HepG2 (cell line): Measurements from ENCODE around the gene SLC22A7. TPM values are rescaled to one million over a fixed set of nuclear protein-coding genes. Genes with fewer than 3 reads are reported as not detected.

Experiments used
- DNMT1 ChIP-seq: sonication (generic); formaldehyde crosslinking; IDR thresholded peaks from 2 replicates; pipeline ENCODE4 v1.5.1; 2020; ENCODE audit warnings: mild to moderate bottlenecking, missing genetic modification reagents
- HMG20A ChIP-seq: IDR thresholded peaks from 2 replicates; pipeline ENCODE4 v1.6.1; 2016; ENCODE audit warnings: borderline replicate concordance
- KLF9 ChIP-seq: IDR thresholded peaks from 2 replicates; pipeline ENCODE4 v1.6.1; 2016; ENCODE audit warnings: low read depth
- MAZ ChIP-seq, 2 experiments: sonication (generic) in 1 of 2; formaldehyde crosslinking in 1 of 2; IDR thresholded peaks; 2 replicates each; pipeline versions ENCODE4 v1.5.0 to v1.6.1; 2012 to 2020; ENCODE audit warnings: low read depth in 2 of 2, mild to moderate bottlenecking in 2 of 2, borderline replicate concordance in 1 of 2, improper control_type of control experiment in 1 of 2, low read length in 1 of 2, missing genetic modification reagents in 1 of 2, moderate library complexity in 1 of 2
- MXI1 ChIP-seq: IDR thresholded peaks from 3 replicates; pipeline ENCODE4 v1.6.1; 2012; ENCODE audit warnings: low read depth, low read length, inconsistent platforms, borderline replicate concordance
- NR2C2 ChIP-seq: sonication (generic); formaldehyde crosslinking; IDR thresholded peaks from 2 replicates; pipeline ENCODE4 v1.4.0; 2020; ENCODE audit warnings: missing genetic modification reagents, mild to moderate bottlenecking, moderate library complexity, borderline replicate concordance
- RXRA ChIP-seq: sonication (generic); formaldehyde crosslinking; IDR thresholded peaks from 2 replicates; pipeline ENCODE4 v1.5.1; 2020; ENCODE audit warnings: missing genetic modification reagents
- RXRB ChIP-seq: IDR thresholded peaks from 2 replicates; pipeline ENCODE4 v1.6.1; 2016; ENCODE audit warnings: borderline replicate concordance, missing genetic modification reagents, missing compliant biosample characterization
- THYN1 ChIP-seq: sonication (generic); formaldehyde crosslinking; IDR thresholded peaks from 2 replicates; pipeline ENCODE4 v1.8.1; 2023; ENCODE audit warnings: low read depth, mild to moderate bottlenecking, moderate library complexity, missing genetic modification reagents, borderline replicate concordance
- XBP1 ChIP-seq: sonication (generic); formaldehyde crosslinking; IDR thresholded peaks from 2 replicates; pipeline ENCODE4 v1.5.0; 2020; ENCODE audit warnings: missing genetic modification reagents
- ZMYM2 ChIP-seq: sonication (generic); formaldehyde crosslinking; IDR thresholded peaks from 2 replicates; pipeline ENCODE4 v1.8.0; 2022; ENCODE audit warnings: mild to moderate bottlenecking, missing genetic modification reagents
- ZNF550 ChIP-seq: sonication (generic); formaldehyde crosslinking; IDR thresholded peaks from 2 replicates; pipeline ENCODE4 v1.4.0; 2020; ENCODE audit warnings: mild to moderate bottlenecking, missing genetic modification reagents, borderline replicate concordance
- ZNF607 ChIP-seq: sonication (generic); formaldehyde crosslinking; IDR thresholded peaks from 2 replicates; pipeline ENCODE4 v1.5.1; 2020; ENCODE audit warnings: missing genetic modification reagents, mild to moderate bottlenecking, borderline replicate concordance
- ZSCAN20 ChIP-seq: sonication (generic); formaldehyde crosslinking; IDR thresholded peaks from 2 replicates; pipeline ENCODE4 v1.4.0; 2020; ENCODE audit warnings: missing genetic modification reagents, mild to moderate bottlenecking, borderline replicate concordance
- polyA plus RNA-seq, 8 experiments: library from polyadenylated mRNA; depleted of rRNA in 3 of 8; stranded (reverse) in 7 of 8; unstranded in 1 of 8; fragments of >200 nt; fragmentation: Illumina TruSeq in 4 of 8; extraction: Trizol in 4 of 8; gene quantifications; 2 replicates each; pipeline versions ENCODE4 v1.2.1 to v1.2.3, GENCODE V29; 2011 to 2016; ENCODE audit warnings: low read depth in 4 of 8, missing spikeins in 1 of 8, mixed read lengths in 1 of 8; ENCODE audit not compliant: insufficient read depth in 1 of 8
- total RNA-seq, 5 experiments: library from RNA; depleted of rRNA; stranded (reverse); fragments of >200 nt; fragmentation: Illumina TruSeq; extraction: Trizol; gene quantifications; 2 replicates each; pipeline ENCODE4 v1.2.3, GENCODE V29; 2016; ENCODE audit warnings: low read depth in 1 of 5
- TF ChIP-seq, protein P1 (sequence below): IDR thresholded peaks from 2 replicates; pipeline ENCODE4 v1.4.0; 2020; ENCODE audit warnings: mild to moderate bottlenecking, missing genetic modification reagents
- TF ChIP-seq, protein P2 (sequence below): sonication (generic); formaldehyde crosslinking; IDR thresholded peaks from 2 replicates; pipeline ENCODE4 v1.5.0; 2020; ENCODE audit warnings: missing genetic modification reagents, mild to moderate bottlenecking, borderline replicate concordance
- TF ChIP-seq, protein P3 (sequence below): sonication (generic); formaldehyde crosslinking; IDR thresholded peaks from 2 replicates; pipeline ENCODE4 v1.4.0; 2020; ENCODE audit warnings: missing genetic modification reagents
- TF ChIP-seq, protein P4 (sequence below): sonication (generic); formaldehyde crosslinking; IDR thresholded peaks from 2 replicates; pipeline ENCODE4 v1.4.0; 2020; ENCODE audit warnings: low read depth, mild to moderate bottlenecking, missing genetic modification reagents
- TF ChIP-seq, protein P5 (sequence below): sonication (generic); formaldehyde crosslinking; IDR thresholded peaks from 2 replicates; pipeline ENCODE4 v1.4.0; 2020; ENCODE audit warnings: mild to moderate bottlenecking, missing genetic modification reagents

The SLC22A7 gene
- total and polyA plus RNA-seq, 2 of the 13 experiments (the other 11 are each of a cell fraction or from before 2014, with no cell fraction given), result 5.3 to 22.6 TPM

DNA sequence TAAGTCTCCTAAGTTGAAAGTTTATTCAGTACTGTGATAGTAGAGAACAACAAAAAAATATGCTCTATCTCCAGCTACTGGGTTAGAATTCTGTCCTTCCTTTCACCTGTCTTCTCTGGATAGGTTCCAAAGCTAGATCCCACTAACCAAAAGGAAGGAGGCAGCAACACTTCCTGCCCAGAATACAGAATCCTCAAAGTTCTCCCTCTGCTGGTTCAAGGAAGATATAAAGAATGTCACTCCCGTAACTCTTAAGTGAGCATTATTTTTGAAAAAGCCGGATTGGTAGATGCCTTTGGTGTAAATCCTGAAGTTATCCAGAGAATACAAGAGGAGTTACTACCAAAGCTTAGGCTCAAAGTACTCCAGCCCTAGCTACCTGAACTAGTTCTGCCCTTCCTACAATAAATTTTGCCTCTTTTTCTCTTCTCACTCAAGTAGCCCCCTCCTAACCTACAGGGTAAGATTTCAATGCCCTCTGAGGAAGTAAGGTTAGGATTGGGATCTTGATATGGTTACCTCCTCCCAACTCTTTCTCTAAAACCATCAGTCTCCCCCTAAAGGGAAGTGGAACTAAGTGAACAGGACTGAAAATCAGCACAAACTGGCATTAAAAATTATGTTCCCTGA, 36.5 kb downstream of the SLC22A7 start (continued):
- TF ChIP-seq, protein P1, sequence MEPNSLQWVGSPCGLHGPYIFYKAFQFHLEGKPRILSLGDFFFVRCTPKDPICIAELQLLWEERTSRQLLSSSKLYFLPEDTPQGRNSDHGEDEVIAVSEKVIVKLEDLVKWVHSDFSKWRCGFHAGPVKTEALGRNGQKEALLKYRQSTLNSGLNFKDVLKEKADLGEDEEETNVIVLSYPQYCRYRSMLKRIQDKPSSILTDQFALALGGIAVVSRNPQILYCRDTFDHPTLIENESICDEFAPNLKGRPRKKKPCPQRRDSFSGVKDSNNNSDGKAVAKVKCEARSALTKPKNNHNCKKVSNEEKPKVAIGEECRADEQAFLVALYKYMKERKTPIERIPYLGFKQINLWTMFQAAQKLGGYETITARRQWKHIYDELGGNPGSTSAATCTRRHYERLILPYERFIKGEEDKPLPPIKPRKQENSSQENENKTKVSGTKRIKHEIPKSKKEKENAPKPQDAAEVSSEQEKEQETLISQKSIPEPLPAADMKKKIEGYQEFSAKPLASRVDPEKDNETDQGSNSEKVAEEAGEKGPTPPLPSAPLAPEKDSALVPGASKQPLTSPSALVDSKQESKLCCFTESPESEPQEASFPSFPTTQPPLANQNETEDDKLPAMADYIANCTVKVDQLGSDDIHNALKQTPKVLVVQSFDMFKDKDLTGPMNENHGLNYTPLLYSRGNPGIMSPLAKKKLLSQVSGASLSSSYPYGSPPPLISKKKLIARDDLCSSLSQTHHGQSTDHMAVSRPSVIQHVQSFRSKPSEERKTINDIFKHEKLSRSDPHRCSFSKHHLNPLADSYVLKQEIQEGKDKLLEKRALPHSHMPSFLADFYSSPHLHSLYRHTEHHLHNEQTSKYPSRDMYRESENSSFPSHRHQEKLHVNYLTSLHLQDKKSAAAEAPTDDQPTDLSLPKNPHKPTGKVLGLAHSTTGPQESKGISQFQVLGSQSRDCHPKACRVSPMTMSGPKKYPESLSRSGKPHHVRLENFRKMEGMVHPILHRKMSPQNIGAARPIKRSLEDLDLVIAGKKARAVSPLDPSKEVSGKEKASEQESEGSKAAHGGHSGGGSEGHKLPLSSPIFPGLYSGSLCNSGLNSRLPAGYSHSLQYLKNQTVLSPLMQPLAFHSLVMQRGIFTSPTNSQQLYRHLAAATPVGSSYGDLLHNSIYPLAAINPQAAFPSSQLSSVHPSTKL (CRISPR knock-in tag), result peak; percentile 59; the same call in 1 of the 2 replicates
- TF ChIP-seq, protein P2, sequence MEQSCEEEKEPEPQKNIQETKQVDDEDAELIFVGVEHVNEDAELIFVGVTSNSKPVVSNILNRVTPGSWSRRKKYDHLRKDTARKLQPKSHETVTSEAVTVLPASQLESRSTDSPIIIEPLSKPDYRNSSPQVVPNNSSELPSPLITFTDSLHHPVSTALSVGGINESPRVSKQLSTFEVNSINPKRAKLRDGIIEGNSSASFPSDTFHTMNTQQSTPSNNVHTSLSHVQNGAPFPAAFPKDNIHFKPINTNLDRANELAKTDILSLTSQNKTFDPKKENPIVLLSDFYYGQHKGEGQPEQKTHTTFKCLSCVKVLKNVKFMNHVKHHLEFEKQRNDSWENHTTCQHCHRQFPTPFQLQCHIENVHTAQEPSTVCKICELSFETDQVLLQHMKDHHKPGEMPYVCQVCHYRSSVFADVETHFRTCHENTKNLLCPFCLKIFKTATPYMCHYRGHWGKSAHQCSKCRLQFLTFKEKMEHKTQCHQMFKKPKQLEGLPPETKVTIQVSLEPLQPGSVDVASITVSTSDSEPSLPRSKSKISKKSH (CRISPR knock-in tag), result no peak
- TF ChIP-seq HMG20A (CRISPR knock-in tag), result peak; percentile 30; the same call in 1 of the 2 replicates
- TF ChIP-seq ZMYM2 (CRISPR knock-in tag), result no peak
- no peak for TF ChIP-seq RXRA (CRISPR knock-in tag)
- no peak for TF ChIP-seq ZNF550 (CRISPR knock-in tag)
- no peak for TF ChIP-seq THYN1
- TF ChIP-seq, protein P3, sequence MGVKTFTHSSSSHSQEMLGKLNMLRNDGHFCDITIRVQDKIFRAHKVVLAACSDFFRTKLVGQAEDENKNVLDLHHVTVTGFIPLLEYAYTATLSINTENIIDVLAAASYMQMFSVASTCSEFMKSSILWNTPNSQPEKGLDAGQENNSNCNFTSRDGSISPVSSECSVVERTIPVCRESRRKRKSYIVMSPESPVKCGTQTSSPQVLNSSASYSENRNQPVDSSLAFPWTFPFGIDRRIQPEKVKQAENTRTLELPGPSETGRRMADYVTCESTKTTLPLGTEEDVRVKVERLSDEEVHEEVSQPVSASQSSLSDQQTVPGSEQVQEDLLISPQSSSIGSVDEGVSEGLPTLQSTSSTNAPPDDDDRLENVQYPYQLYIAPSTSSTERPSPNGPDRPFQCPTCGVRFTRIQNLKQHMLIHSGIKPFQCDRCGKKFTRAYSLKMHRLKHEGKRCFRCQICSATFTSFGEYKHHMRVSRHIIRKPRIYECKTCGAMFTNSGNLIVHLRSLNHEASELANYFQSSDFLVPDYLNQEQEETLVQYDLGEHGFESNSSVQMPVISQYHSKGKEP, result no peak
- 0 out of 2 replicates have a peak, but pooled peaks have one; percentile 30 for TF ChIP-seq KLF9 (CRISPR knock-in tag)
- no peak for TF ChIP-seq MAZ (IDR thresholded peaks at IDR 0.05; ENCODE audit: borderline replicate concordance, low read depth, low read length)
- no peak for TF ChIP-seq MAZ (CRISPR knock-in tag; IDR thresholded peaks at IDR 0.05; ENCODE audit: low read depth)
- TF ChIP-seq, protein P4, sequence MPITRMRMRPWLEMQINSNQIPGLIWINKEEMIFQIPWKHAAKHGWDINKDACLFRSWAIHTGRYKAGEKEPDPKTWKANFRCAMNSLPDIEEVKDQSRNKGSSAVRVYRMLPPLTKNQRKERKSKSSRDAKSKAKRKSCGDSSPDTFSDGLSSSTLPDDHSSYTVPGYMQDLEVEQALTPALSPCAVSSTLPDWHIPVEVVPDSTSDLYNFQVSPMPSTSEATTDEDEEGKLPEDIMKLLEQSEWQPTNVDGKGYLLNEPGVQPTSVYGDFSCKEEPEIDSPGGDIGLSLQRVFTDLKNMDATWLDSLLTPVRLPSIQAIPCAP (CRISPR knock-in tag), result no peak
- no peak for TF ChIP-seq XBP1
- 0 out of 2 replicates have a peak, but pooled peaks have one; percentile 40 for TF ChIP-seq RXRB (CRISPR knock-in tag)
- TF ChIP-seq, protein P5, sequence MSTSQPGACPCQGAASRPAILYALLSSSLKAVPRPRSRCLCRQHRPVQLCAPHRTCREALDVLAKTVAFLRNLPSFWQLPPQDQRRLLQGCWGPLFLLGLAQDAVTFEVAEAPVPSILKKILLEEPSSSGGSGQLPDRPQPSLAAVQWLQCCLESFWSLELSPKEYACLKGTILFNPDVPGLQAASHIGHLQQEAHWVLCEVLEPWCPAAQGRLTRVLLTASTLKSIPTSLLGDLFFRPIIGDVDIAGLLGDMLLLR (CRISPR knock-in tag), result no peak
- TF ChIP-seq NR2C2 (CRISPR knock-in tag), result no peak
- no peak for TF ChIP-seq ZNF607 (CRISPR knock-in tag)
- no peak for TF ChIP-seq MXI1
- TF ChIP-seq DNMT1 (CRISPR knock-in tag), result no peak
- no peak for TF ChIP-seq ZSCAN20 (CRISPR knock-in tag)
